ENCODE measurements around the gene YAE1. TPM values are rescaled to one million over a fixed set of nuclear protein-coding genes. Genes with fewer than 3 reads are reported as not detected.

The YAE1 gene
- total and polyA plus RNA-seq, 2 donors (not counting 1 experiment from before 2014, with no cell fraction given): 36.3 to 39.3 TPM

GRCh38 chr7:39594988-39595620 lies 28.9 kb downstream of the YAE1 start:
- DNase-seq (ENCODE audit: low read depth in 2 of 2): peak; percentile 37 to 67
- peaks cover 2% of the 10 kb centered on the region for H3K4me1 ChIP-seq (ENCODE audit: control insufficient read depth, extremely low read depth, insufficient read depth, low read length)
- H3K36me3 ChIP-seq (ENCODE audit: control insufficient read depth, insufficient read depth, low read length): no peaks in the 10 kb centered on the region
- no peaks in the 10 kb centered on the region for H3K27me3 ChIP-seq (ENCODE audit: control insufficient read depth, insufficient read depth, low read length)
- no peak for TF ChIP-seq EZH2 (IDR thresholded peaks at IDR 0.05; ENCODE audit: low read length, missing control alignments)
- TF ChIP-seq, protein P1, sequence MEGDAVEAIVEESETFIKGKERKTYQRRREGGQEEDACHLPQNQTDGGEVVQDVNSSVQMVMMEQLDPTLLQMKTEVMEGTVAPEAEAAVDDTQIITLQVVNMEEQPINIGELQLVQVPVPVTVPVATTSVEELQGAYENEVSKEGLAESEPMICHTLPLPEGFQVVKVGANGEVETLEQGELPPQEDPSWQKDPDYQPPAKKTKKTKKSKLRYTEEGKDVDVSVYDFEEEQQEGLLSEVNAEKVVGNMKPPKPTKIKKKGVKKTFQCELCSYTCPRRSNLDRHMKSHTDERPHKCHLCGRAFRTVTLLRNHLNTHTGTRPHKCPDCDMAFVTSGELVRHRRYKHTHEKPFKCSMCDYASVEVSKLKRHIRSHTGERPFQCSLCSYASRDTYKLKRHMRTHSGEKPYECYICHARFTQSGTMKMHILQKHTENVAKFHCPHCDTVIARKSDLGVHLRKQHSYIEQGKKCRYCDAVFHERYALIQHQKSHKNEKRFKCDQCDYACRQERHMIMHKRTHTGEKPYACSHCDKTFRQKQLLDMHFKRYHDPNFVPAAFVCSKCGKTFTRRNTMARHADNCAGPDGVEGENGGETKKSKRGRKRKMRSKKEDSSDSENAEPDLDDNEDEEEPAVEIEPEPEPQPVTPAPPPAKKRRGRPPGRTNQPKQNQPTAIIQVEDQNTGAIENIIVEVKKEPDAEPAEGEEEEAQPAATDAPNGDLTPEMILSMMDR (conservative IDR thresholded peaks at IDR 0.05 in 1 of 2, IDR thresholded peaks at IDR 0.05 in 1 of 2; ENCODE audit: low read depth in 1 of 2, low read length in 2 of 2): no peak
- no peaks in the 10 kb centered on the region for H4K20me1 ChIP-seq (ENCODE audit: control insufficient read depth, extremely low read depth, insufficient read depth, low read length)
- H3K79me2 ChIP-seq (ENCODE audit: control insufficient read depth, insufficient read depth, low read length): no peaks in the 10 kb centered on the region
- H3K27ac ChIP-seq (ENCODE audit: insufficient read depth, low read length): no peak overlapping the region
- no peak overlapping the region for H3K9ac ChIP-seq (ENCODE audit: insufficient read depth, low read length)
- H2AFZ ChIP-seq (ENCODE audit: low read length): no peak overlapping the region
- H3K4me2 ChIP-seq (ENCODE audit: extremely low read depth, insufficient read depth, low read length): no peak overlapping the region
- no peak overlapping the region for H3K4me3 ChIP-seq (replicated peaks in 1 of 4; ENCODE audit: control extremely low read depth in 1 of 4, insufficient read depth in 1 of 4, low read depth in 3 of 4, low read length in 4 of 4)
- no peaks in the 10 kb centered on the region for H3K9me3 ChIP-seq (ENCODE audit: control insufficient read depth, insufficient read depth, low read depth, low read length)

GRCh38 chr7:39602351-39602750 lies 36.1 kb downstream of the YAE1 start:
- Histone ChIP-seq H3K27me3 (ENCODE audit: control insufficient read depth, insufficient read depth, low read length) (no peaks in the 10 kb centered on the region), H3K79me2 (ENCODE audit: control insufficient read depth, insufficient read depth, low read length) (no peaks in the 10 kb centered on the region), H3K4me2 (ENCODE audit: extremely low read depth, insufficient read depth, low read length) (no peak overlapping the region), H3K36me3 (ENCODE audit: control insufficient read depth, insufficient read depth, low read length) (no peaks in the 10 kb centered on the region), H2AFZ (ENCODE audit: low read length) (no peak overlapping the region), H3K9me3 (ENCODE audit: control insufficient read depth, insufficient read depth, low read depth, low read length) (no peaks in the 10 kb centered on the region), H3K4me1 (ENCODE audit: control insufficient read depth, extremely low read depth, insufficient read depth, low read length) (no peaks in the 10 kb centered on the region), H3K27ac (ENCODE audit: insufficient read depth, low read length) (no peak overlapping the region), H4K20me1 (ENCODE audit: control insufficient read depth, extremely low read depth, insufficient read depth, low read length) (no peaks in the 10 kb centered on the region), H3K9ac (ENCODE audit: insufficient read depth, low read length) (no peak overlapping the region), H3K4me3 (replicated peaks in 1 of 4; ENCODE audit: control extremely low read depth in 1 of 4, insufficient read depth in 1 of 4, low read depth in 3 of 4, low read length in 4 of 4) (no peak overlapping the region)
- TF ChIP-seq EZH2 (IDR thresholded peaks at IDR 0.05; ENCODE audit: low read length, missing control alignments): no peak
- TF ChIP-seq, protein P1 (conservative IDR thresholded peaks at IDR 0.05 in 1 of 2, IDR thresholded peaks at IDR 0.05 in 1 of 2; ENCODE audit: low read depth in 1 of 2, low read length in 2 of 2): no peak
- peak in 1 of 2 donors; percentile 56 for DNase-seq (ENCODE audit: low read depth in 2 of 2)

GRCh38 chr7:39603924-39604323 lies 37.7 kb downstream of the YAE1 start:
- H3K9ac ChIP-seq (ENCODE audit: insufficient read depth, low read length): no peak overlapping the region
- no peaks in the 10 kb centered on the region for H4K20me1 ChIP-seq (ENCODE audit: control insufficient read depth, extremely low read depth, insufficient read depth, low read length)
- no peak overlapping the region for H2AFZ ChIP-seq (ENCODE audit: low read length)
- H3K27ac ChIP-seq (ENCODE audit: insufficient read depth, low read length): no peak overlapping the region
- no peaks in the 10 kb centered on the region for H3K27me3 ChIP-seq (ENCODE audit: control insufficient read depth, insufficient read depth, low read length)
- H3K9me3 ChIP-seq (ENCODE audit: control insufficient read depth, insufficient read depth, low read depth, low read length): no peaks in the 10 kb centered on the region
- no peaks in the 10 kb centered on the region for H3K79me2 ChIP-seq (ENCODE audit: control insufficient read depth, insufficient read depth, low read length)
- DNase-seq (ENCODE audit: low read depth in 2 of 2): no peak
- TF ChIP-seq EZH2 (IDR thresholded peaks at IDR 0.05; ENCODE audit: low read length, missing control alignments): no peak
- TF ChIP-seq, protein P1 (conservative IDR thresholded peaks at IDR 0.05 in 1 of 2, IDR thresholded peaks at IDR 0.05 in 1 of 2; ENCODE audit: low read depth in 1 of 2, low read length in 2 of 2): no peak
- H3K4me2 ChIP-seq (ENCODE audit: extremely low read depth, insufficient read depth, low read length): no peak overlapping the region
- H3K36me3 ChIP-seq (ENCODE audit: control insufficient read depth, insufficient read depth, low read length): no peaks in the 10 kb centered on the region
- peaks cover 4% of the 10 kb centered on the region for H3K4me1 ChIP-seq (ENCODE audit: control insufficient read depth, extremely low read depth, insufficient read depth, low read length)
- H3K4me3 ChIP-seq (replicated peaks in 1 of 4; ENCODE audit: control extremely low read depth in 1 of 4, insufficient read depth in 1 of 4, low read depth in 3 of 4, low read length in 4 of 4): no peak overlapping the region

All from fibroblast of lung (primary cell).